ENCODE data around the gene POLE4.

DNA sequence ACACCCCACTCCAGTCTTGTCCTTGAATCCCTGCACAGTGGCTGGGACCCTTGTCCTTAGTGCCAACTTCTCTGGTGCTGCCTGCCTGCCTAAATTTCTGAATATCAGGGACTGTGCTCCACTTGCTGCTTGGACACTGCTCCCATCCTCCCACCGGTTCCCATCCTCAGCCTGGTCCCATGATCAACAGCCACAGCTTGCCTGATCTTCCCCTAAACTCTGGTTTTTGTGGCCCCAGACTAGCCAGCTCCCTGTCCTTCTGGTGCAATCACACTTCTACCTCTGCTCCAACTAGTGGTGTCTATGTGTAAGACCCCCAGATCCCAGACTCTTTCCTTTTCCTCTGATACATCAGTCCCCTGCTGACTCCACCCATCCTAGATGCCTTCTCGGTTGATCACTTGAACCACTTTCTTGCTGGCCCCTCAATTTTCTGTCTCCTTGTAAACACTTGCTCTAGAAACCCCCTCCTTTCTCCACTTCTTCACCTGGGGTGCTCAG, 37.2 kb upstream of the POLE4 start:
- TF ChIP-seq, protein P1, sequence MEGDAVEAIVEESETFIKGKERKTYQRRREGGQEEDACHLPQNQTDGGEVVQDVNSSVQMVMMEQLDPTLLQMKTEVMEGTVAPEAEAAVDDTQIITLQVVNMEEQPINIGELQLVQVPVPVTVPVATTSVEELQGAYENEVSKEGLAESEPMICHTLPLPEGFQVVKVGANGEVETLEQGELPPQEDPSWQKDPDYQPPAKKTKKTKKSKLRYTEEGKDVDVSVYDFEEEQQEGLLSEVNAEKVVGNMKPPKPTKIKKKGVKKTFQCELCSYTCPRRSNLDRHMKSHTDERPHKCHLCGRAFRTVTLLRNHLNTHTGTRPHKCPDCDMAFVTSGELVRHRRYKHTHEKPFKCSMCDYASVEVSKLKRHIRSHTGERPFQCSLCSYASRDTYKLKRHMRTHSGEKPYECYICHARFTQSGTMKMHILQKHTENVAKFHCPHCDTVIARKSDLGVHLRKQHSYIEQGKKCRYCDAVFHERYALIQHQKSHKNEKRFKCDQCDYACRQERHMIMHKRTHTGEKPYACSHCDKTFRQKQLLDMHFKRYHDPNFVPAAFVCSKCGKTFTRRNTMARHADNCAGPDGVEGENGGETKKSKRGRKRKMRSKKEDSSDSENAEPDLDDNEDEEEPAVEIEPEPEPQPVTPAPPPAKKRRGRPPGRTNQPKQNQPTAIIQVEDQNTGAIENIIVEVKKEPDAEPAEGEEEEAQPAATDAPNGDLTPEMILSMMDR (IDR thresholded peaks at IDR 0.05): no peak
- no peak for TF ChIP-seq POLR2A (IDR thresholded peaks at IDR 0.05)
